ENCODE results near the gene PLEKHB1. TPM values are rescaled to one million over a fixed set of nuclear protein-coding genes. Genes with fewer than 3 reads are reported as not detected.

PLEKHB1 gene
- total and polyA plus RNA-seq, 4 donors: 8.1 to 38.8 (median 11.9) TPM

DNA sequence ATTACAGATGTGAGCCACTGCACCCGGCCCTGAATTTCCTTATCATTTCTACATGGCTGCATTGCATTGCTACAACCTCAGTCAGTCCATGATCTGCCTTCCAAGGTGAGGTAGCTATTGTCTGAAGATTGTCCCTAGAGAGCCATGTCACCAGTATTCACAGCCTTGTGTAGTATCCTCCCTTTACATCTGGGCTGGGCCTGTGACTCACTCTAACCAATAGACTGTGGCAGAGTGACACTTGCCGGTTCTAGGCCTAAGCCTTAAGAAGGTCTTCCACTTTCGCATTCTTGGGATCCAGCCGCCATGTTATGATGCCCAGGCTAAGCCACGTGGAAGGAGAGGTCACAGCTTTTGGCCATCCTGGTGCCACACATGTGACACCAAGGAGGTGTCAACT lies 10.1 kb upstream of the PLEKHB1 start:
- no peak for DNase-seq
- H3K36me3 ChIP-seq (ENCODE audit: control insufficient read depth in 4 of 4, insufficient read depth in 4 of 4, low read length in 4 of 4): no peaks in the 10 kb centered on the region
- TF ChIP-seq, protein P1, sequence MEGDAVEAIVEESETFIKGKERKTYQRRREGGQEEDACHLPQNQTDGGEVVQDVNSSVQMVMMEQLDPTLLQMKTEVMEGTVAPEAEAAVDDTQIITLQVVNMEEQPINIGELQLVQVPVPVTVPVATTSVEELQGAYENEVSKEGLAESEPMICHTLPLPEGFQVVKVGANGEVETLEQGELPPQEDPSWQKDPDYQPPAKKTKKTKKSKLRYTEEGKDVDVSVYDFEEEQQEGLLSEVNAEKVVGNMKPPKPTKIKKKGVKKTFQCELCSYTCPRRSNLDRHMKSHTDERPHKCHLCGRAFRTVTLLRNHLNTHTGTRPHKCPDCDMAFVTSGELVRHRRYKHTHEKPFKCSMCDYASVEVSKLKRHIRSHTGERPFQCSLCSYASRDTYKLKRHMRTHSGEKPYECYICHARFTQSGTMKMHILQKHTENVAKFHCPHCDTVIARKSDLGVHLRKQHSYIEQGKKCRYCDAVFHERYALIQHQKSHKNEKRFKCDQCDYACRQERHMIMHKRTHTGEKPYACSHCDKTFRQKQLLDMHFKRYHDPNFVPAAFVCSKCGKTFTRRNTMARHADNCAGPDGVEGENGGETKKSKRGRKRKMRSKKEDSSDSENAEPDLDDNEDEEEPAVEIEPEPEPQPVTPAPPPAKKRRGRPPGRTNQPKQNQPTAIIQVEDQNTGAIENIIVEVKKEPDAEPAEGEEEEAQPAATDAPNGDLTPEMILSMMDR (IDR thresholded peaks at IDR 0.05; ENCODE audit: control extremely low read depth, extremely low read depth): no peak
- peaks cover 0 to 4% (median 0%) of the 10 kb centered on the region in 4 donors for H3K9me3 ChIP-seq (ENCODE audit: control insufficient read depth in 4 of 4, insufficient read depth in 3 of 4, low read length in 3 of 4)
- ATAC-seq (ENCODE audit: insufficient read depth, low FRiP score): no peak
- no peak overlapping the region for H3K4me3 ChIP-seq
- no peaks in the 10 kb centered on the region for H3K4me1 ChIP-seq (ENCODE audit: control insufficient read depth in 5 of 5, insufficient read depth in 5 of 5, low read length in 5 of 5)
- no peak overlapping the region for H3K27ac ChIP-seq (ENCODE audit: low read depth in 1 of 2, low read length in 1 of 2)
- no peaks in the 10 kb centered on the region for H3K27me3 ChIP-seq (ENCODE audit: control insufficient read depth in 3 of 3, insufficient read depth in 3 of 3, low read length in 2 of 3)
- no peak overlapping the region for H3K9ac ChIP-seq (ENCODE audit: insufficient read depth in 1 of 2, low read length in 2 of 2)
- WGBS, 2 donors: 94 to 96% methylated on average over 5 of the region's 5 CpGs

DNA sequence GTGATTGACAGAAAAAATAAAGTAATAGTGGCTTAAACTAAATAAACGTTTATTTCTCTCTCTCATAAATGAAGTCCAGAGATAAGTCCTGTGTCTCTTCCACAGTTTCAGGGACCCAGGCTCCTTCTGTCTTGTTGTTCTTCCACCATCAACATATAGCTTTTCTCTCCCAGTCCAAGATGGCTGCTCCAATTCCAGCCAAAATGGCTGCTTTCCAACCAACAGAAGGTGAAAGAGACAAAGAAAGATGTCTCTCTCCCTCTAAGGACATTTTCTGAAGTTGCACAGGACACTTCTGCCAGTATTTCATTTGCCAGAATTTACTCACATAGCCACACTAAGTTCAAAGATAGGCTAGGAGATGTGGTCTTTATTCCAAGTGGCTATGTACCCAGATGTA lies 9.4 kb upstream of the PLEKHB1 start:
- Histone ChIP-seq H3K27me3 (ENCODE audit: control insufficient read depth in 3 of 3, insufficient read depth in 3 of 3, low read length in 2 of 3) (no peaks in the 10 kb centered on the region), H3K9ac (ENCODE audit: insufficient read depth in 1 of 2, low read length in 2 of 2) (no peak overlapping the region), H3K4me3 (no peak overlapping the region), H3K9me3 (ENCODE audit: control insufficient read depth in 4 of 4, insufficient read depth in 3 of 4, low read length in 3 of 4) (peaks cover 0 to 3% (median 0%) of the 10 kb centered on the region in 4 donors), H3K27ac (ENCODE audit: low read depth in 1 of 2, low read length in 1 of 2) (no peak overlapping the region), H3K36me3 (ENCODE audit: control insufficient read depth in 4 of 4, insufficient read depth in 4 of 4, low read length in 4 of 4) (no peaks in the 10 kb centered on the region), H3K4me1 (ENCODE audit: control insufficient read depth in 5 of 5, insufficient read depth in 5 of 5, low read length in 5 of 5) (no peaks in the 10 kb centered on the region)
- TF ChIP-seq, protein P1 (IDR thresholded peaks at IDR 0.05; ENCODE audit: control extremely low read depth, extremely low read depth): no peak
- no peak for ATAC-seq (ENCODE audit: insufficient read depth, low FRiP score)
- no peak for DNase-seq
- 91 to 97% methylated on average over 1 of the region's 1 CpG for WGBS, 2 donors

DNA sequence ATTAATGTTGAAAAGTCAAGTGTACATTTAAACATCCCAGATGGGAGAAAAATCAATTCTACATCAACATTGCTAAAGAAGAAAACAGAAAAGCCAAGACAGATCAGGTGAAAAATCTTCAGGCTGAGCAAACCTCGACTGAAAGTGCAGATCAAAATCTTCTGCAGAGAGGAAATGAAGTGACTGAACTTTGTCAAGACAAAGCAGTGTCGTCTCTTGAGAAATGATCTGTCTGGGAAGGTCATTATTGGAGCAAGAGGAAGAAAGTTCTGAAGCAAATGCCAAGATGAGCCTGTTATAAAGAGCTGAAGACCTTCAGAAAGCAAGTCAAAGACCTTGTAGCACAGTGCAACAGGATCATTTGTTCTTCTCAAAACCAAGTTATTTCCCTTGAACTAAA lies 5.8 kb upstream of the PLEKHB1 start:
- H3K27ac ChIP-seq (ENCODE audit: low read depth in 1 of 2, low read length in 1 of 2): no peak overlapping the region
- H3K27me3 ChIP-seq (ENCODE audit: control insufficient read depth in 3 of 3, insufficient read depth in 3 of 3, low read length in 2 of 3): peaks cover 0 to 8% (median 2%) of the 10 kb centered on the region in 3 donors
- H3K9ac ChIP-seq (ENCODE audit: insufficient read depth in 1 of 2, low read length in 2 of 2): no peak overlapping the region
- no peak overlapping the region for H3K4me3 ChIP-seq
- no peaks in the 10 kb centered on the region for H3K36me3 ChIP-seq (ENCODE audit: control insufficient read depth in 4 of 4, insufficient read depth in 4 of 4, low read length in 4 of 4)
- DNase-seq: no peak
- WGBS, 2 donors: 5 to 30% methylated on average over 2 of the region's 2 CpGs
- H3K4me1 ChIP-seq (ENCODE audit: control insufficient read depth in 5 of 5, insufficient read depth in 5 of 5, low read length in 5 of 5): peaks cover 0 to 6% (median 0%) of the 10 kb centered on the region in 5 donors
- no peaks in the 10 kb centered on the region for H3K9me3 ChIP-seq (ENCODE audit: control insufficient read depth in 4 of 4, insufficient read depth in 3 of 4, low read length in 3 of 4)
- TF ChIP-seq, protein P1 (IDR thresholded peaks at IDR 0.05; ENCODE audit: control extremely low read depth, extremely low read depth): no peak
- no peak for ATAC-seq (ENCODE audit: insufficient read depth, low FRiP score)

DNA sequence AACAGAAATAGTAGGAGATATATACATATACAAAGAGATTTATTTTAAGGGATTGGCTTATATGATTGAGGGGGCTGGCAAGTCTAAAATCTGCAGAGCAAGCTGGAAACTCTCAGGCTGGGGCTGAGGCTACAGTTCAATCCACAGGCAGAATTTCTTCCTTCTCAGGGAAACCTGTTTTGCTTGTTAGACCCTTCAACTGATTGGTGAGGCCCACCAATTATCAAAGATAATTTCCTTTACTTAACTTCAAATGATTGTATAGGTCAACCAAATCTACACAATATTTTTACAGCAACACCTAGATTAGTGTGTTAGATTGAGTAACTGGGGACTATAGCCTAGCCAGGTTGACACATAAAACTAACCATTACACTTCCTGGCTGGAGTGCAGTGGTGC lies 4.7 kb upstream of the PLEKHB1 start:
- TF ChIP-seq, protein P1 (IDR thresholded peaks at IDR 0.05; ENCODE audit: control extremely low read depth, extremely low read depth): no peak
- DNase-seq (no peak), ATAC-seq (ENCODE audit: insufficient read depth, low FRiP score) (no peak)
- Histone ChIP-seq H3K4me1 (ENCODE audit: control insufficient read depth in 5 of 5, insufficient read depth in 5 of 5, low read length in 5 of 5) (peaks cover 0 to 12% (median 0%) of the 10 kb centered on the region in 5 donors), H3K4me3 (no peak overlapping the region), H3K27me3 (ENCODE audit: control insufficient read depth in 3 of 3, insufficient read depth in 3 of 3, low read length in 2 of 3) (peaks cover 0 to 13% (median 7%) of the 10 kb centered on the region in 3 donors), H3K36me3 (ENCODE audit: control insufficient read depth in 4 of 4, insufficient read depth in 4 of 4, low read length in 4 of 4) (no peaks in the 10 kb centered on the region), H3K9me3 (ENCODE audit: control insufficient read depth in 4 of 4, insufficient read depth in 3 of 4, low read length in 3 of 4) (no peaks in the 10 kb centered on the region), H3K9ac (ENCODE audit: insufficient read depth in 1 of 2, low read length in 2 of 2) (no peak overlapping the region), H3K27ac (ENCODE audit: low read depth in 1 of 2, low read length in 1 of 2) (no peak overlapping the region)

Measured in lung (tissue), 12 donors.